DMS79 (cell line): Measurements from ENCODE around the gene APOL6.

ENCODE experiments used
- DNase-seq: peaks from one replicate; lab custom pipeline; 2025; lab: John Stamatoyannopoulos, UW

APOL6 gene, protein sequence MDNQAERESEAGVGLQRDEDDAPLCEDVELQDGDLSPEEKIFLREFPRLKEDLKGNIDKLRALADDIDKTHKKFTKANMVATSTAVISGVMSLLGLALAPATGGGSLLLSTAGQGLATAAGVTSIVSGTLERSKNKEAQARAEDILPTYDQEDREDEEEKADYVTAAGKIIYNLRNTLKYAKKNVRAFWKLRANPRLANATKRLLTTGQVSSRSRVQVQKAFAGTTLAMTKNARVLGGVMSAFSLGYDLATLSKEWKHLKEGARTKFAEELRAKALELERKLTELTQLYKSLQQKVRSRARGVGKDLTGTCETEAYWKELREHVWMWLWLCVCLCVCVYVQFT

GRCh38 chr22:35648066-35649025 lies at the start of gene APOL6:
APOL6 (plus strand) TSS chr22:35648446; CDS start chr22:35656426, 7,980 bp downstream.
- DNase-seq, result peak; percentile 32

DNA sequence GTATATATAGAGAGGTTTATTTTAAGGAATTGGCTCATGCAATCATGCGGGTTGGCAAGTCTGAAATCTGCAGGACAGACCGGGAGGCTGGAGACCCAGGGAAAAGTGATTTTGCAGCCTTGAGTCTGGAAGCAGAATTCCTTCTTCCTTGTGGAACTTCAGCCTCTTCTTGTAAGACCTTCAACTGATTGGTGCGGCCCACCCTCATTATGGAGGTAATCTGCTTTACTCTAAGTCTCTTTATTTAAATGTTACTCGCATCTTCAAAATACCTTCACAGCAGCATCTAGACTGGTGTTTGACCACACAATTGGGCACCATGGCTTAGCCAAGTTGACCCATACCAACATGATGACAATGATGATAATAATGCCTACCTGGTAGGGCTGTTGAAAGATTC lies 48.9 kb upstream of the APOL6 start:
- no peak for DNase-seq

DNA sequence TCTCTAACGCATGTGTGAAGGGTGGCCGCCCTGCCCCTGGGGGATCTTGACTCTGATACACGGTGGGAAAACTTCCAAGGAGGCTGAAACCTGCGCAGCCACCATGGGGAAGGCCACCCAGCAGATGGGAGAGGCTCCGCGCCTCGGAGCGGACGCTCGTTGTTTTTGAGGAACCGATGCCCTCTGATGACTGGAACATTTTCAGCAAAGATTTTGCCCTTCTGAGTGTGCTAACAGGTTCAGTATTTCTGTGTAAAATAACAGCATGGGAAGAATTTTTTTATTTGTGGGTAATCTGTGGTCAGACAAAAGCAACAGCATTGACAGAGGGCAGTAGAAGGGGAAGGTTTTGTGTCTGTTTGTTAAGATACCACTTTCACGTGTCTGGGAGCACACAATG lies 47.8 kb upstream of the APOL6 start:
- no peak for DNase-seq

GRCh38 chr22:35601013-35601580 lies 47.1 kb upstream of the APOL6 start:
- DNase-seq, result no peak

- no peak for DNase-seq
Measured at GRCh38 chr22:35601743-35602615, 46.3 kb upstream of the APOL6 start.

GRCh38 chr22:35604621-35605368 lies 43.5 kb upstream of the APOL6 start:
- DNase-seq, result no peak

- DNase-seq, result no peak
Measured at GRCh38 chr22:35605369-35605680, 42.9 kb upstream of the APOL6 start.

- no peak for DNase-seq
Measured at GRCh38 chr22:35605851-35606481, 42.3 kb upstream of the APOL6 start.

DNA sequence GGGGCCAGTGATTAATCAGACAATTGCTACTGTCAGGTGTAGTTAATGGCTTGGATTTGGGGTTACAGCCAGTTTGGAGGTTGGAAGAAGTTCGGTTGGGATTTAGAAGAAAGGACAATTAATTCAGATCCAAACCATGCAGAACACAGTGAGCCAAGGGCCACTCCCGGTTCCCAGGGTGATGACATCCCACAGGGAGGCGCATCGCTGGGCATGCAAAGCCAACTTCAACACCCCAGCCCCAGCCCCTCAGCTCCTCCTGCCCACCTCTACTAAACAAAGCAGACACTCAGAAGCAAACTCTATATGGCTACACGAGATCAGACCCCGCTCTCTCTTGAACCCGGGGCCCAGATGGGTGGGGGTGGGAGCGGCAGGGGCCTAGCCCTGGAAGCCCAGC lies 41.3 kb upstream of the APOL6 start:
- no peak for DNase-seq

GRCh38 chr22:35608088-35608487 lies 40.2 kb upstream of the APOL6 start:
- no peak for DNase-seq

DNA sequence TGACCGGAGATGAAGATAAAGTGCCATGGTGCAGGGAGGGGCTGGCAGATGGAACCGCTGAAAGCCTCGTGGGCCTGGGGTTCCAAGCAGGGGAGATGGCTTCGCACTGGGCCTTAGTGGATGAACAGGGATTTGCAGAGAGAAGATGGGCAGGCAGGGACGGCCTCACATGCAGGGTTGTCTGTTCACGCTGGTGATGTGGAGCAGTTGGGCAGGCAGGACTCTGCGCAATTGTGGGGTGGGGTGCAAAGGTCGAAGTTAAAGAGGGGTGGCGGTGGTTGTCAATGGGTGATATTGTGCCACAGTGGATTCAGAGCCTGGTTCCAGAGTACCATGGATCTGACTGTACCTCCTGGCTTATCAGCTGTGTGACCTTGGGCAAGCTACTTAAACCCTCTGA lies 39.0 kb upstream of the APOL6 start:
- no peak for DNase-seq

DNA sequence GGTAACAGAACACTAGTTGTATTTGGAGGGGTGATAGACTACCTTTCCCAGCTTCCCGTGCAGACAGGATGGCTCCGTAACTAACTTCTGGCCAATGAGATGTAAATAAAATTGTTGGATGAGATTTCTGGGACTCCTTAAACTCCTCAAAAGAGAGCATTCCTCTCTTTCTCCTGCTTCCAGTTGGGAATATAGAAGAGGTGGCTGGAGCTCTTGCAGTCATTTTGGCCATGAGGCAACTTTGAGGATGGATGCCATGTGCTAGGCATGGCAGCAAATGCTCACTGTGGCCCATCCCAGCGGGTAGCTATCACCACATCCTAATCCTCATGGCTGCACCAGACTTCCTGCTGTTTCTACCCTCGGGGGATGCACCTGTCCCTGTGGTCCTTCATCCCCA lies 38.5 kb upstream of the APOL6 start:
- DNase-seq, result no peak

DNA sequence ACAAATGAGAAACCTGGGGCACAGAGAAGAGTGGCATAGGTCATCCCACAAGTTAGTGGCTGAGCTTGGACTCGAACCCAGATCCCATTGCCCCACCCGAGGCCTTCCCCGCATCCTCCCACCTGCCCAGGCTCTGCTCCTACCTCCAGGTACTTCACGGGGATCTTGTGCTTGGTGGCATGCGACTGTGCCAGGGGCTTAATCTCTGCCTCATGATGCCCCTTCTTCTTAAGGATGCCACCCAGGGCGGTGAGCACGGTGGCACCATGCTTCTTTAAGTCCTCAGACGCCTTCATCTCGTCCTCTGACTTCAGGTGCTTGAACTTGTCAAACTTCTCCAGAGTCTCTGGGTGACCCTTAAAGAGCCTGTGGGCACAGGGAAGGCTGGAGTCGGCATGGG lies 37.5 kb upstream of the APOL6 start:
- DNase-seq, result no peak

- no peak for DNase-seq
Measured at GRCh38 chr22:35611200-35611890, 36.9 kb upstream of the APOL6 start.

DNA sequence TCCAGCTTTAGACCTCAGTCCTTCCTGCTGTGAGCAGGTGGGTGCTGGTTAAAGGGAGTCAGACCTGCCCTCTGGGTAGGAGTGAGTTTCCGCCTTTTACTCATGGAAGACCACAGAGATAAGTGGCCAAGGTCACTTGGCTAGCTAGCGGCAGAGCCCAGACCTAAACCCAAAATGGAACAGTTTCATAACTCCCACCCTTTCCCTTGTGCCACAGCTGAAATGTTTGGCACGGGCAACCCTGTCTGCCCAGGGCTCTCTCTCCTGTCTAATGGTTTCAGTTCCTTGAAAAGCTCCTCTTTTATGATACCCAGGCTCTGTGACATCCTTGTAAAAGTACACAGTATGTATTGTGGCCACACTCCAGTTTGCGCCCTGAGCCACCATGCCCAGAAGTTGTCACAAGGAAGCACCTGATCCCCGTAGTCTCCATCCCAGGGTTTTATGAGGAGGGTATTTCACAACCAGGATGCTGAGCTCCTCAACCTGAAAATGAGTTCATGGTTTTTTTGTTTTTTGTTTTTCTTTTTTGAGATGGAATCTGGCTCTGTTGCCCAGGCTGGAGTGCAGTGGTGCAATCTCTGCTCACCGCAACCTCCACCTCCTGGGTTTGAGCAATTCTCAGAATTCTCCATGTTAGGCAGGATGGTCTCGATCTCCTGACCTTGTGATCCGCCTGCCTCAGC lies 36.2 kb upstream of the APOL6 start:
- no peak for DNase-seq

DNA sequence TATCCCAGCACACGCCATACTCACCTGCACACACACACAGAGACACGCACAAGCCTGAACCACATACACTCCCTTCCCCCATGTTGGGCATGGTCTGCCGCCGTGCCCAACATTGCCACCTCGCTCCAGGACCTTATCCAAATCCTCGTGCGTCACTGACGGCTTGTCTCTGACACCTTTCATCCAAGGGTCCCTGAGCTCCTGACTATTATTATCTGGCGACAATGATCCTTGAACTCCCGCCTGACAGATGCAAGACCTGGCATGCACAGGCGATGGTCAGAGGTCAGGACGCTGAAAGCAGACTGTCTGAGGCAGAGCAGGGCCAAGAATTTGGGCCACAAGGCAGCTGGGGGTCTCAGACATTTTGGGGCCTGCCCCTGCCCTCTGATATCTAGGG lies 35.3 kb upstream of the APOL6 start:
- DNase-seq, result no peak

- DNase-seq, result no peak
Measured at GRCh38 chr22:35614404-35614803, 33.8 kb upstream of the APOL6 start.

GRCh38 chr22:35615156-35615555 lies 33.1 kb upstream of the APOL6 start:
- no peak for DNase-seq

DNA sequence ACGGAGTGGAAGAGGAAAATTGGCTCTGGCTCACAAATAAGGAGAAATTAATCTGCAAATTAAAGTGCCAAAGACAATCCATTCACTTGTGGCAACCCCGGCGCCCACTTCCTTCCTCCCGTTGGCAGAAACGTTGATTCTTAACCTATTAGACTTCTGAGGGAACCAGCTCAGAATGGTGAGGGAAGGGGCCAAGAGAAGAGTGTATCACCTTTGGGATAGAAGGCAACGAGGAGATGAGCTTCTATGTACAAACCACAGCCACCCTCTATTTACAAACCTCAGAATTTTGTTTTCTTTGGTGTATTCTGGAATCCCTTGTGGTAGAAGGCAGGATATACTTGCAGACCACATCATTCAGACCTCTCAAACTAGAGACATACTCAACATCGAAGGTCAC lies 32.2 kb upstream of the APOL6 start:
- DNase-seq, result no peak
